Mesothelial cell of epicardium (in vitro differentiated cells): ENCODE data around the gene ACOXL. TPM values are rescaled to one million over a fixed set of nuclear protein-coding genes. Genes with fewer than 3 reads are reported as not detected.

ENCODE experiments used
- DNase-seq, 2 experiments: peaks; one replicate each; pipeline ENCODE4 v3.0.0; 2021; ENCODE audit warnings: low spot score in 2 of 2; ENCODE audit not compliant: unreplicated experiment in 2 of 2
- H3K27ac Mint-ChIP-seq: 2 replicates; pipeline ENCODE4 v1.8.0; 2021; ENCODE audit warnings: mixed read lengths
- H3K27me3 Mint-ChIP-seq: 2 replicates; pipeline ENCODE4 v1.8.0; 2021; ENCODE audit warnings: low read depth, mixed read lengths
- H3K36me3 Mint-ChIP-seq: 2 replicates; pipeline ENCODE4 v1.8.0; 2021; ENCODE audit warnings: mixed read lengths
- H3K4me1 Mint-ChIP-seq: 2 replicates; pipeline ENCODE4 v1.8.0; 2021; ENCODE audit warnings: mixed read lengths
- H3K4me3 Mint-ChIP-seq: 2 replicates; pipeline ENCODE4 v1.8.0; 2021; ENCODE audit warnings: mild to moderate bottlenecking, moderate library complexity, mixed read lengths
- H3K9me3 Mint-ChIP-seq: 2 replicates; pipeline ENCODE4 v1.8.0; 2021; ENCODE audit warnings: mixed read lengths
- total RNA-seq: library from RNA; stranded (reverse); gene quantifications from 3 replicates; pipeline ENCODE4 v1.2.1, GENCODE V29; 2021
- TF ChIP-seq, protein P1 (sequence below): fragments of 200-600 bp; sonication (generic); IDR thresholded peaks from one replicate; pipeline ENCODE4 v1.5.0; 2021; ENCODE audit warnings: antibody characterized with exemption; ENCODE audit not compliant: unreplicated experiment

ACOXL gene
- total RNA-seq, 1 donor from 2014 or later, result 0.20 TPM

DNA sequence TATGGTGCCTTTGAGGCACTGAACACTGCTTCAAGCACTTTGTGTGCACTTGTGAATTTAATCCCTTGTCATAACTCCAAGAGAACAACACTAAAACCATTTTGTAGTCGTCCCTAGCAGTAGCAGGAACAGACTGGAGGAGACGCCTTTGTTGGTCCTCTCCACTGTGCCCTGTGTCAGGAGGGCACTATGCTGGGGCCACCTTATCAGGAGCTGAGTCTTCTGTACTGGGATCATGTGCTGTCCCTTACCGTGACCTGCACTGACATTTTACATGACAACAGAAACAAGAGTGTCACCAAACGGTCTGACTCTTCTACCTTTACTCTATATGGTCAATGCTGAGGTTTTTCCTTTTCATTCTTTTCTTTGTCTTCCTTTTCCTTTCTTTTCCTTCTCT is 62.0 kb downstream of the ACOXL start:
- no peaks in the 10 kb centered on the region for H3K36me3 Mint-ChIP-seq
- H3K27me3 Mint-ChIP-seq, result peaks cover 90% of the 10 kb centered on the region
- H3K9me3 Mint-ChIP-seq, result no peaks in the 10 kb centered on the region
- H3K4me1 Mint-ChIP-seq, result peaks cover 2% of the 10 kb centered on the region
- TF ChIP-seq, protein P1, sequence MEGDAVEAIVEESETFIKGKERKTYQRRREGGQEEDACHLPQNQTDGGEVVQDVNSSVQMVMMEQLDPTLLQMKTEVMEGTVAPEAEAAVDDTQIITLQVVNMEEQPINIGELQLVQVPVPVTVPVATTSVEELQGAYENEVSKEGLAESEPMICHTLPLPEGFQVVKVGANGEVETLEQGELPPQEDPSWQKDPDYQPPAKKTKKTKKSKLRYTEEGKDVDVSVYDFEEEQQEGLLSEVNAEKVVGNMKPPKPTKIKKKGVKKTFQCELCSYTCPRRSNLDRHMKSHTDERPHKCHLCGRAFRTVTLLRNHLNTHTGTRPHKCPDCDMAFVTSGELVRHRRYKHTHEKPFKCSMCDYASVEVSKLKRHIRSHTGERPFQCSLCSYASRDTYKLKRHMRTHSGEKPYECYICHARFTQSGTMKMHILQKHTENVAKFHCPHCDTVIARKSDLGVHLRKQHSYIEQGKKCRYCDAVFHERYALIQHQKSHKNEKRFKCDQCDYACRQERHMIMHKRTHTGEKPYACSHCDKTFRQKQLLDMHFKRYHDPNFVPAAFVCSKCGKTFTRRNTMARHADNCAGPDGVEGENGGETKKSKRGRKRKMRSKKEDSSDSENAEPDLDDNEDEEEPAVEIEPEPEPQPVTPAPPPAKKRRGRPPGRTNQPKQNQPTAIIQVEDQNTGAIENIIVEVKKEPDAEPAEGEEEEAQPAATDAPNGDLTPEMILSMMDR, result no peak
- no peak overlapping the region for H3K27ac Mint-ChIP-seq
- no peak overlapping the region for H3K4me3 Mint-ChIP-seq
- DNase-seq, result no peak

DNA sequence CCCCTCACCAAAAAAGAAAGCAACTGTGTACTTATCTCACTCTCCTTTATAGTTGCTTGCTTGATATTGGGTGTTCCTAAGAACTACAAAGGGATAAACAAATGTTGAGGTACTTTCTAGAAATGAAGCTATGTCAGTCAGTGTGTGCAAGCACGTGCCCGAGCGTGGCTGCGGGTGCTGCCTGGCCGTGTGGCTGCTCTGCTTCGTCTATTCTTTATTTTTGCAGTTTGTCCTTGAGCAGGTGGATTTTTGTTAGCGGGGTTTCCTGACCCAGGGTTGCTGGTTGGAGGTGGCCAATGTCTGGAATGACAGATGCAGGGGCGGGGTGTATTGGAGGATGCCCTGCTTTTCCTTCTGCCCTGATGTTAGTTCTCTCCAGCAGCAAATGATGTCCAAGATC is 62.6 kb downstream of the ACOXL start:
- H3K4me1 Mint-ChIP-seq, result peaks cover 2% of the 10 kb centered on the region
- no peaks in the 10 kb centered on the region for H3K9me3 Mint-ChIP-seq
- H3K27me3 Mint-ChIP-seq, result peaks cover 87% of the 10 kb centered on the region
- no peak overlapping the region for H3K4me3 Mint-ChIP-seq
- TF ChIP-seq, protein P1, result no peak
- DNase-seq, result no peak
- H3K36me3 Mint-ChIP-seq, result no peaks in the 10 kb centered on the region
- H3K27ac Mint-ChIP-seq, result no peak overlapping the region

DNA sequence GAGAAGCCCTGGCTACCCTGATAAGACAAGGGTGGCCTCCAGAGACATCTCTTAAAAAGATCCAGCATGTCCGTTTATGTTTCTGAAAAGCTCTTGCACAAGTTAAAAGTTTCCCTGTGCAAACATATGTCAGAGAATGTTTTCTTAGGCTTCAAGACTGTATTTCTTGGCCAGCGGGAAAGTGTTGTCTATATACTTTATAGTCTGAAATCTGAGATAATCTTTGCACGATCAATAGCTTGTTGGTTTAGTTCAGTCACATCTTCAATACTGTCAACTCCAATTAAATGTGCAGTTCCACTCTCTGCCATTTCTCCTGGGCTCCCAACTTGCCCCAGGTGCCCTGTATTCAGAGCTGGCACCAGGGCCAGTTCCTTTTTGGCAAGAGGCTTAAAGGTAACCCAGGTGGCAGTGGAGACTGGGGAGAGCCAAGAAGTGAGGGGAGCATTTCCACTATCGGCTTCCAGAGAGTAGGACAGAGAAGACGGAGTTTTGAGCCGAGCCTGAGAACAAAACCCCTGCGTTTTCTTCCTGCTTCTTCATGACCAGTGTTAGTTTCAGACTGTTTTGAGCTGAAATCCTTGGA is 64.4 kb downstream of the ACOXL start:
- Mint-ChIP-seq H3K4me1 (peaks cover 2% of the 10 kb centered on the region), H3K27me3 (peaks cover 83% of the 10 kb centered on the region), H3K27ac (no peak overlapping the region), H3K4me3 (no peak overlapping the region), H3K9me3 (no peaks in the 10 kb centered on the region), H3K36me3 (no peaks in the 10 kb centered on the region)
- DNase-seq, result no peak
- TF ChIP-seq, protein P1, result no peak

DNA sequence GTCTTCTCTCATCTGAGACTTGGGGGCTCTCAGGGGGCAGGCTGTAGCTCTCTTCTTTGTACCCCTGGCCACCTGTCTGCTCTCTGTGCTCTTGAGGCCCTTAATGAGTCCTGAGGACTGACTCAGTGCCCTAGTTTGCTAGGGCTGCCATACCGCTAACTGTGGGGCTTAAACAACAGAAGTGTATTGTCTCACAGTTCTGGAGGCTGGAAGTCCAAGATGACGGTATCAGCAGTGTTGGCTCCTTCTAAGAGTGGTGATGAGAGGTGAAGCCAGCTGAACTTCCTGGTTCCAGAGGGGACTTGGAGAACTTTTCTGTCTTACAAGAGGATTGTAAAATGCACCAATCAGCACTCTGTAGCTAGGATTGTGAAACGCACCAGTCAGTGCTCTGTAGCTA is 67.0 kb downstream of the ACOXL start:
- peaks cover 71% of the 10 kb centered on the region for H3K27me3 Mint-ChIP-seq
- H3K27ac Mint-ChIP-seq, result no peak overlapping the region
- peaks cover 2% of the 10 kb centered on the region for H3K4me1 Mint-ChIP-seq
- no peak overlapping the region for H3K4me3 Mint-ChIP-seq
- TF ChIP-seq, protein P1, result no peak
- H3K9me3 Mint-ChIP-seq, result peaks cover 3% of the 10 kb centered on the region
- DNase-seq, result no peak
- no peaks in the 10 kb centered on the region for H3K36me3 Mint-ChIP-seq

DNA sequence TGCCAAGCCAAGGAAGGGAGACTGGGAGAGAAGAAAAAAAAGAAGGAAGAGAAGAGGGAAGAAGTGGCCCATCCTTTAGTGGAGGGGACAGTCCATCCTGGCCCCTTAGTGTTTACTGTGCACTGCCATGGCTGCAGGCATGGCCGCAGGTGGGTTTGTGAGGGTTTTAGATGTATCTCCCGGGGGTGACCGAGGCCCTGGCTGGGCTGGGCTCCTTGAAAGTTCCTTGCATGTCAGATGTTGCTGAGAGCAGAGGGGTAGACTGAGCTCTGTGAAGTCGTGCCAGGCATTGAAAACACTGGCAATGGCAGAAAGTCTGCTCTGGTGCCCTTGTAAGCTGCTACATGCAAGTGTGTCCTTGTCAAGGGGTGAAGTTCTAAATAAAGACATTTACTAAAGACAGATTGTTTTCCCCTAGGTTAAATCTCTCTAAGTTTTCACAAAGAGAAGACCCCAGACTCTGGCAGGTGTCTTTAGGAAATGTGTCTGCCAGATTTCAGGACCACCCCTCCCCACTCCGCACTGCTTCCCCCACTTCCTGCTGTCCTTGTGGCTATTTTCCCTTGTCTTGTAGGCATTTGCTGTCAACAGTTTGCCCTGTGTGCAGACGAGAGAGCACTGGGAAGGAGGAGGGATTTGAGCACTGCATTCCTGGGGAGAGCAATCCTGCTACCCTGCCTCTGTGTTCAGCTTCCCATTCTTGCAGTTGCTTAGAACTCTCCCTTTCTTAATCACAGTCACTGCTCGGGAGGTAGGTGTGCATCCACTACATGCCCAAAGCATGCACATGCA is 68.4 kb downstream of the ACOXL start:
- H3K27me3 Mint-ChIP-seq, result peaks cover 59% of the 10 kb centered on the region
- TF ChIP-seq, protein P1, result no peak
- no peak overlapping the region for H3K27ac Mint-ChIP-seq
- H3K4me1 Mint-ChIP-seq, result peaks cover 2% of the 10 kb centered on the region
- DNase-seq, result no peak
- peaks cover 8% of the 10 kb centered on the region for H3K9me3 Mint-ChIP-seq
- no peaks in the 10 kb centered on the region for H3K36me3 Mint-ChIP-seq
- H3K4me3 Mint-ChIP-seq, result no peak overlapping the region
